HCT116 (cell line): ENCODE measurements around the gene PTPN7.

Source experiments
- CTCF ChIP-seq, 3 experiments: fragments of 200-600 bp in 1 of 3; sonication (generic) in 1 of 3; IDR thresholded peaks in 2 of 3; conservative IDR thresholded peaks in 1 of 3; 2 replicates each; pipeline ENCODE4 v1.5.1; 2012 to 2017; ENCODE audit warnings: low read depth in 2 of 3, low read length in 2 of 3, antibody characterized with exemption in 1 of 3, borderline replicate concordance in 1 of 3, control low read depth in 1 of 3, mild to moderate bottlenecking in 1 of 3, mixed read lengths in 1 of 3, mixed run types in 1 of 3, moderate library complexity in 1 of 3; ENCODE audit not compliant: insufficient read depth in 1 of 3
- EZH2 ChIP-seq: fragments of 200-600 bp; sonication (generic); IDR thresholded peaks from 2 replicates; pipeline ENCODE4 v1.6.1; 2017; ENCODE audit warnings: antibody characterized with exemption, mixed run types
- POLR2A ChIP-seq: IDR thresholded peaks from 2 replicates; pipeline ENCODE4 v1.7.0; 2011; ENCODE audit warnings: borderline replicate concordance; ENCODE audit not compliant: insufficient read depth, insufficient read length; ENCODE audit errors: extremely low read depth
- POLR2AphosphoS5 ChIP-seq: IDR thresholded peaks from 2 replicates; pipeline ENCODE4 v1.6.1; 2011; ENCODE audit warnings: mild to moderate bottlenecking, low read depth, low read length, moderate library complexity
- REST ChIP-seq: IDR thresholded peaks from 2 replicates; pipeline ENCODE4 v1.6.1; 2012; ENCODE audit warnings: low read depth
- SIN3A ChIP-seq: IDR thresholded peaks from 2 replicates; pipeline ENCODE4 v1.6.1; 2012; ENCODE audit warnings: low read depth
- SP1 ChIP-seq: IDR thresholded peaks from 2 replicates; pipeline ENCODE4 v1.6.1; 2012; ENCODE audit warnings: low read depth
- YY1 ChIP-seq: IDR thresholded peaks from 2 replicates; pipeline ENCODE4 v1.6.1; 2011; ENCODE audit warnings: low read length, low read depth, moderate library complexity, mild to moderate bottlenecking; ENCODE audit not compliant: insufficient replicate concordance; ENCODE audit errors: extremely low read depth
- ZFX ChIP-seq: fragments of 450-650 bp; IDR thresholded peaks from 2 replicates; pipeline ENCODE4 v1.6.1; 2017

DNA sequence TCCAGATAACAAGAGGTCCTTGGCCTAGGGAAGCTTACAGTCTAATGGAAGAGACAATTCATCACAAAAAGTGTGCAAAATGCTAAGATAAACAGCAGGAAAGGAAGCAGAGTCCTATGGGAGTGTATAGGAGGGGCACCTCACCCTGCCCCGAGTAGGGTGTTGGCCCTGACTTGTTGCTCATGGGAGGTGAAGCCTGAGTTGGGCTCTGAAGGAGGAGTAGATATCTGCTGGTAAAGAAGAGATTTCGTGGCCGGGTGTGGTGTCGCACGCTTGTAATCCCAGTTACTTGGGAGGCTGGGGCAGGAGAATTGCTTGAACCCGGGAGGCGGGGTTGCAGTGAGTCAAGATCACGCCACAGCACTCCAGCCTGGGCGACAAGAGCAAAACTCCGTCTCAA lies 56.3 kb downstream of the PTPN7 start:
- no peak for TF ChIP-seq SIN3A
- no peak for TF ChIP-seq ZFX
- TF ChIP-seq POLR2AphosphoS5: no peak
- TF ChIP-seq REST: no peak
- TF ChIP-seq POLR2A: no peak
- no peak for TF ChIP-seq EZH2
- no peak for TF ChIP-seq CTCF (IDR thresholded peaks at IDR 0.05 in 2 of 3, conservative IDR thresholded peaks at IDR 0.05 in 1 of 3; ENCODE audit: borderline replicate concordance in 1 of 3, insufficient read depth in 1 of 3, low read depth in 2 of 3, low read length in 2 of 3)
- TF ChIP-seq YY1: no peak
- no peak for TF ChIP-seq SP1
